GM23338 (cell line): ENCODE data around the gene ADAMTS20.

ENCODE experiments used
- CREB1 ChIP-seq: fragments of 250-450 bp; sonication (Bioruptor Pico); IDR thresholded peaks from 2 replicates; pipeline ENCODE4 v1.5.0; 2020; ENCODE audit warnings: low read depth, mild to moderate bottlenecking, moderate library complexity
- CTCF ChIP-seq, 2 experiments: fragments of 200-600 bp in 1 of 2; sonication (generic) in 1 of 2; conservative IDR thresholded peaks; 2 replicates each; pipeline versions ENCODE4 v1.5.1 to v1.6.1; 2016 to 2017; ENCODE audit warnings: antibody characterized with exemption in 2 of 2, low read depth in 2 of 2, mild to moderate bottlenecking in 2 of 2, moderate library complexity in 1 of 2
- EZH2 ChIP-seq: fragments of 200-600 bp; sonication (generic); IDR thresholded peaks from one replicate; pipeline ENCODE4 v1.8.0; 2017; ENCODE audit warnings: antibody characterized with exemption, mild to moderate bottlenecking, low read depth; ENCODE audit not compliant: unreplicated experiment
- EZH2phosphoT487 ChIP-seq: fragments of 200-600 bp; sonication (generic); IDR thresholded peaks from one replicate; pipeline ENCODE4 v1.8.1; 2018; ENCODE audit warnings: antibody characterized with exemption; ENCODE audit not compliant: unreplicated experiment
- JUNB ChIP-seq: IDR thresholded peaks from one replicate; pipeline ENCODE4 v1.6.1; 2016; ENCODE audit warnings: antibody characterized with exemption; ENCODE audit not compliant: unreplicated experiment
- NANOG ChIP-seq: IDR thresholded peaks from 2 replicates; pipeline ENCODE4 v1.6.1; 2016; ENCODE audit warnings: antibody characterized with exemption, borderline replicate concordance
- POLR2AphosphoS5 ChIP-seq: IDR thresholded peaks from 2 replicates; pipeline ENCODE4 v1.6.1; 2016; ENCODE audit warnings: antibody characterized with exemption, low read depth
- REST ChIP-seq: IDR thresholded peaks from one replicate; pipeline ENCODE4 v1.6.1; 2018; ENCODE audit warnings: antibody characterized with exemption; ENCODE audit not compliant: unreplicated experiment
- STAT1 ChIP-seq: IDR thresholded peaks from one replicate; pipeline ENCODE4 v1.6.1; 2016; ENCODE audit warnings: antibody characterized with exemption; ENCODE audit not compliant: unreplicated experiment
- TF ChIP-seq, protein P1 (sequence below): IDR thresholded peaks from 2 replicates; pipeline ENCODE4 v1.6.1; 2016; ENCODE audit warnings: antibody characterized with exemption

DNA sequence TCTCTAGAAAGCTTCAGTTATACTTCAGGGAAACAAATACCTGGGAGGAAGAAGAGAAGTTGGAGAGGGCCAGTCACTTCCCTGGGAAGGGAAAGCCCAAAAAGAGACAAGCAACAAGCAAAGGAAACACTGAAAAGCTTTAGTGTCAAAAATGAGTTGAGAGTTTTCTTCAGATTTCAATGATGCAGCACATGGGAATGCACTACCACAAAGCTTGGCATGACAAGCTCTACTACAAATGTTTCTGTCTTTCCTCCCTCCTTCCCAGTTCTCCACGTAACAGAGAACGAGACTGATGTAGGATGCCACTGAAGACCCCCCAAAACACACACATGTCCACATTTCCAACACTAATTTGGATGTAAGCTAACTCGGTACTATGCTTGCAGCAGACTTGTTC lies 26.8 kb upstream of the ADAMTS20 start:
- TF ChIP-seq CTCF (conservative IDR thresholded peaks at IDR 0.05; ENCODE audit: low read depth in 2 of 2) (no peak), EZH2 (no peak), REST (no peak), EZH2phosphoT487 (no peak), POLR2AphosphoS5 (no peak), CREB1 (CRISPR knock-in tag) (no peak), NANOG (no peak), JUNB (no peak), STAT1 (no peak)
- TF ChIP-seq, protein P1, sequence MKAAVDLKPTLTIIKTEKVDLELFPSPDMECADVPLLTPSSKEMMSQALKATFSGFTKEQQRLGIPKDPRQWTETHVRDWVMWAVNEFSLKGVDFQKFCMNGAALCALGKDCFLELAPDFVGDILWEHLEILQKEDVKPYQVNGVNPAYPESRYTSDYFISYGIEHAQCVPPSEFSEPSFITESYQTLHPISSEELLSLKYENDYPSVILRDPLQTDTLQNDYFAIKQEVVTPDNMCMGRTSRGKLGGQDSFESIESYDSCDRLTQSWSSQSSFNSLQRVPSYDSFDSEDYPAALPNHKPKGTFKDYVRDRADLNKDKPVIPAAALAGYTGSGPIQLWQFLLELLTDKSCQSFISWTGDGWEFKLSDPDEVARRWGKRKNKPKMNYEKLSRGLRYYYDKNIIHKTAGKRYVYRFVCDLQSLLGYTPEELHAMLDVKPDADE = no peak
